ENCODE measurements around the gene ADPRM.

ADPRM gene

DNA sequence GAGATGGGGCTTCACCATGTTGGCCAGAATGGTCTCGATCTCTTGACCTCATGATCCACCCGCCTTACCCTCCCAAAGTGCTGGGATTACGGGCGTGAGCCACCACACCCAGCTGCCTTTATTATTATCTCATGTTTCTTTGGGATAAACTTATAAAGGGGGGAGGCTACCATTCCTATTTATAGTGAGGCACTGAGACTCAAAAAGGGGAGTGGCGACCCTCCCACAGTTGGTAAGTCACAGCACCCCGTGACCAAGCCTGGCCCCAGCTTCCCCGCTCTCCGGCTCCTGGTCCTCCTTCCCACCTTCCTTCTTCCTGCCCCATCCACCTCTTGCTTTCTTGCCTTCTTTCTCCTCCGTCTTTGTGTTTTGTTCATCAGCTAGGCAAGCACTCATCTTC lies 45.5 kb upstream of the ADPRM start:
- Histone ChIP-seq H2AFZ (ENCODE audit: insufficient read depth, low read length, poor library complexity) (no peak overlapping the region), H2BK5ac (ENCODE audit: low read depth, low read length, poor library complexity) (no peak overlapping the region), H4K12ac (ENCODE audit: low read depth, low read length) (no peak overlapping the region), H3K4me1 (ENCODE audit: control insufficient read depth in 1 of 2, insufficient read depth in 2 of 2, low read length in 2 of 2) (no peaks in the 10 kb centered on the region), H3K79me1 (ENCODE audit: low read length) (no peaks in the 10 kb centered on the region), H3K9me3 (ENCODE audit: insufficient read depth, low read depth, low read length) (no peaks in the 10 kb centered on the region), H2BK12ac (ENCODE audit: low read length) (no peak overlapping the region), H3K4me2 (ENCODE audit: low read length) (no peak overlapping the region), H2BK120ac (ENCODE audit: insufficient read depth, low read length, poor library complexity) (no peak overlapping the region), H4K8ac (ENCODE audit: low read depth, low read length) (no peak overlapping the region), H2AK5ac (ENCODE audit: low read length) (no peak overlapping the region), H3K27me3 (ENCODE audit: insufficient read depth, low read length) (no peaks in the 10 kb centered on the region), H3K14ac (ENCODE audit: low read length) (no peak overlapping the region), H3K27ac (ENCODE audit: low read depth, low read length) (no peak overlapping the region), H3K4ac (ENCODE audit: low read depth, low read length) (no peak overlapping the region), H3K18ac (ENCODE audit: low read length) (no peak overlapping the region), H3K4me3 (ENCODE audit: low read depth, low read length) (no peak overlapping the region), H3K79me2 (ENCODE audit: control insufficient read depth, insufficient read depth, low read length, poor library complexity) (no peaks in the 10 kb centered on the region), H3K23ac (ENCODE audit: low read length) (no peak overlapping the region), H4K91ac (ENCODE audit: low read depth, low read length) (no peak overlapping the region), H3K9ac (ENCODE audit: low read length) (no peak overlapping the region), H3K36me3 (ENCODE audit: control insufficient read depth in 1 of 2, insufficient read depth in 2 of 2, low read length in 2 of 2) (peaks cover 0 to 2% of the 10 kb centered on the region in 2 experiments)
- DNase-seq, result no peak
- no CpG with 5 or more reads among the region's 9 CpGs for WGBS (ENCODE audit: extremely low coverage, insufficient coverage, insufficient read length)

DNA sequence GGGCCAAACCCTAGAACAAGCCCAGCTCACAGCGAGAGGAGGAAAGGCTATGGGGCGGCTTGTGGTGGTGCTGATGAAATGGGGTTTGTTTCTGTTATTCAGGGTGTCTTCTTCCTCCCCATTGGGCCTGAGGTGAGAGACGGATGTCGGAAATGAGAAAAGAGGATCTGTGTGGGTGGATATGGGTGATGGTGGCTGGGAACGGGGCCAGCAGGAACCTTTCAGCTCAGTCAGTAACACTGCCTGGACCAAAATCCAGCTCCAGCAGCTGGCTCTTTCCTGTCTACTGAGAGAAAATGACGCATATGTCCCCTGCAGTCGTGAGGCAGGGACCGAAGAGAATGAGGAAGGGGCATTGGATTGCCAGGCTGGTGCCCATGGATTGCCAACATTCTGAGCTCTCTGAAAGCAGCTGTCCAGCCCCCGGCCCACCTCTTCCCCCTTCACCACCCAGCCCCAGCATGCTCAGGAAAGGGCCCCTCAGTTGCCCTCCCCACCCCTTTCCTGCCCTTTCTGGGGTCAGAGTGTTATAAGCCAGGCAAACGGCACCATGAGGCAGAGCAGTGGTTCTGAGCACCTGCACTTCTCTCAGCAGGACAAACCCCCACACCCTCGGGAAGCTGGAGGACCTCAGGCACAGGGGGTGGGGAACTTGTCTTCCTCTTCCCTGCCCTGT lies 44.3 kb upstream of the ADPRM start:
- Histone ChIP-seq H3K79me2 (ENCODE audit: control insufficient read depth, insufficient read depth, low read length, poor library complexity) (no peaks in the 10 kb centered on the region), H2AFZ (ENCODE audit: insufficient read depth, low read length, poor library complexity) (no peak overlapping the region), H3K79me1 (ENCODE audit: low read length) (no peaks in the 10 kb centered on the region), H3K36me3 (ENCODE audit: control insufficient read depth in 1 of 2, insufficient read depth in 2 of 2, low read length in 2 of 2) (peaks cover 0 to 2% of the 10 kb centered on the region in 2 experiments), H3K18ac (ENCODE audit: low read length) (no peak overlapping the region), H3K23ac (ENCODE audit: low read length) (no peak overlapping the region), H4K8ac (ENCODE audit: low read depth, low read length) (no peak overlapping the region), H3K4ac (ENCODE audit: low read depth, low read length) (no peak overlapping the region), H3K4me3 (ENCODE audit: low read depth, low read length) (no peak overlapping the region), H3K14ac (ENCODE audit: low read length) (no peak overlapping the region), H4K91ac (ENCODE audit: low read depth, low read length) (no peak overlapping the region), H3K4me2 (ENCODE audit: low read length) (no peak overlapping the region), H2BK5ac (ENCODE audit: low read depth, low read length, poor library complexity) (no peak overlapping the region), H3K9ac (ENCODE audit: low read length) (no peak overlapping the region), H4K12ac (ENCODE audit: low read depth, low read length) (no peak overlapping the region), H3K27me3 (ENCODE audit: insufficient read depth, low read length) (no peaks in the 10 kb centered on the region), H3K27ac (ENCODE audit: low read depth, low read length) (no peak overlapping the region), H2AK5ac (ENCODE audit: low read length) (no peak overlapping the region), H3K4me1 (ENCODE audit: control insufficient read depth in 1 of 2, insufficient read depth in 2 of 2, low read length in 2 of 2) (no peaks in the 10 kb centered on the region), H3K9me3 (ENCODE audit: insufficient read depth, low read depth, low read length) (no peaks in the 10 kb centered on the region), H2BK12ac (ENCODE audit: low read length) (no peak overlapping the region), H2BK120ac (ENCODE audit: insufficient read depth, low read length, poor library complexity) (no peak overlapping the region)
- DNase-seq, result no peak
- no CpG with 5 or more reads among the region's 11 CpGs for WGBS (ENCODE audit: extremely low coverage, insufficient coverage, insufficient read length)

DNA sequence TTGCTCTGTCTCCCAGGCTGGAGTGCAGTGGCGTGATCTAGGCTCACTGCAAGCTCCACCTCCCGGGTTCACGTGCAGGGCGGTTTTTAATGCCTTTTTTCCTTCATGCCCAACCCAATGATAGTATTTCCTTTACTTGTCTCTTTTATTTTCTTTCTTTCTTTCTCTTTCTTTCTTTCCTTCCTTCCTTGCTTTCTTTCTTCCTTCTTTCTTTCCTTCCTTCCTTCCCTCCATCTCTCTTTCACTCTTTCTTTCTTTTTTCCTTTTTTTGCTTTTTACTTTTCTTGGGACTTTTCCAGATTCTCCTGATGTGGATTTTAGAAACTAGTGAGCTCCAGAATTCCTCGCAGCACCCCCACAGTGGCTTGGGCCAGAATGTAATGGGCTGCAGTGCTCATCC lies 43.4 kb upstream of the ADPRM start:
- H3K4me2 ChIP-seq (ENCODE audit: low read length), result no peak overlapping the region
- H3K9me3 ChIP-seq (ENCODE audit: insufficient read depth, low read depth, low read length), result no peaks in the 10 kb centered on the region
- DNase-seq, result no peak
- H3K79me2 ChIP-seq (ENCODE audit: control insufficient read depth, insufficient read depth, low read length, poor library complexity), result no peaks in the 10 kb centered on the region
- no peak overlapping the region for H2BK5ac ChIP-seq (ENCODE audit: low read depth, low read length, poor library complexity)
- H3K9ac ChIP-seq (ENCODE audit: low read length), result no peak overlapping the region
- H4K91ac ChIP-seq (ENCODE audit: low read depth, low read length), result no peak overlapping the region
- H3K4me1 ChIP-seq (ENCODE audit: control insufficient read depth in 1 of 2, insufficient read depth in 2 of 2, low read length in 2 of 2), result no peaks in the 10 kb centered on the region
- no peaks in the 10 kb centered on the region for H3K27me3 ChIP-seq (ENCODE audit: insufficient read depth, low read length)
- no peak overlapping the region for H2AFZ ChIP-seq (ENCODE audit: insufficient read depth, low read length, poor library complexity)
- no peaks in the 10 kb centered on the region for H3K79me1 ChIP-seq (ENCODE audit: low read length)
- H3K18ac ChIP-seq (ENCODE audit: low read length), result no peak overlapping the region
- no peak overlapping the region for H2AK5ac ChIP-seq (ENCODE audit: low read length)
- no peak overlapping the region for H4K8ac ChIP-seq (ENCODE audit: low read depth, low read length)
- H3K23ac ChIP-seq (ENCODE audit: low read length), result no peak overlapping the region
- H3K4me3 ChIP-seq (ENCODE audit: low read depth, low read length), result no peak overlapping the region
- no peak overlapping the region for H4K12ac ChIP-seq (ENCODE audit: low read depth, low read length)
- no peak overlapping the region for H3K4ac ChIP-seq (ENCODE audit: low read depth, low read length)
- H3K36me3 ChIP-seq (ENCODE audit: control insufficient read depth in 1 of 2, insufficient read depth in 2 of 2, low read length in 2 of 2), result peaks cover 0 to 2% of the 10 kb centered on the region in 2 experiments
- no CpG with 5 or more reads among the region's 5 CpGs for WGBS (ENCODE audit: extremely low coverage, insufficient coverage, insufficient read length)
- no peak overlapping the region for H2BK120ac ChIP-seq (ENCODE audit: insufficient read depth, low read length, poor library complexity)
- H3K27ac ChIP-seq (ENCODE audit: low read depth, low read length), result no peak overlapping the region
- no peak overlapping the region for H3K14ac ChIP-seq (ENCODE audit: low read length)
- no peak overlapping the region for H2BK12ac ChIP-seq (ENCODE audit: low read length)

DNA sequence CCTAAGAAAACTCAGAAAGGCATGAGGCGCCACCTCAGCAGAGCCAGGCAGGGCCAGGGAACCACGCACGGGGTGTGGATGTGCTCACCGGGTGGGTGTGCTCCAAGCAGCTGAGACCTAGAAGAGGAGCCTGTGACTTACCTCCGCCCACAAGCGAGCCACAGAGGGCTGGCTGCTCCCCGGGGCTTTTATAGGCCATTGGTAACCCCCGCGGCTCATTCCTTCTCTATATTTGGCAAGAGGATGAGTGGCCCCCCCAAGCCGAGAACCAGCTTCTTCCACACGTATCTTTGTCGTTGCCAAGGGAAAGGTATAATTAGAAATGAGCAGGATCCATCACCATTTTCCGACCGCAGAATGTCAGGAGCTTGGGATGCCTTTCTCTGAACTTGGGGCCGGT lies 40.2 kb upstream of the ADPRM start, which contains the start of gene MYH3:
MYH3 (minus strand) TSS at position 162 of the 400 bp plus-strand sequence. CDS start 2,245 bp downstream, outside the sequence.
- H3K4ac ChIP-seq (ENCODE audit: low read depth, low read length), result no peak within 1 kb of the TSS

More for the DNA sequence above, 40.2 kb upstream of the ADPRM start, which contains the start of gene MYH3:
- no peak within 1 kb of the TSS for H4K12ac ChIP-seq (ENCODE audit: low read depth, low read length)
- no peak within 1 kb of the TSS for H3K18ac ChIP-seq (ENCODE audit: low read length)
- no peak within 1 kb of the TSS for H4K8ac ChIP-seq (ENCODE audit: low read depth, low read length)
- H2BK120ac ChIP-seq (ENCODE audit: insufficient read depth, low read length, poor library complexity), result no peak within 1 kb of the TSS
- no peak within 1 kb of the TSS for H4K91ac ChIP-seq (ENCODE audit: low read depth, low read length)
- no peak within 1 kb of the TSS for H3K4me3 ChIP-seq (ENCODE audit: low read depth, low read length)
- H3K9me3 ChIP-seq (ENCODE audit: insufficient read depth, low read depth, low read length), result no peaks in the 10 kb centered on the region
- no peak within 1 kb of the TSS for H2AK5ac ChIP-seq (ENCODE audit: low read length)
- no peaks in the 10 kb centered on the region for H3K79me2 ChIP-seq (ENCODE audit: control insufficient read depth, insufficient read depth, low read length, poor library complexity)
- H3K4me2 ChIP-seq (ENCODE audit: low read length), result no peak within 1 kb of the TSS
- no peak within 1 kb of the TSS for H2BK5ac ChIP-seq (ENCODE audit: low read depth, low read length, poor library complexity)
- H2BK12ac ChIP-seq (ENCODE audit: low read length), result no peak within 1 kb of the TSS
- H3K27ac ChIP-seq (ENCODE audit: low read depth, low read length), result no peak within 1 kb of the TSS
- no peak within 1 kb of the TSS for H3K23ac ChIP-seq (ENCODE audit: low read length)
- H3K4me1 ChIP-seq (ENCODE audit: control insufficient read depth in 1 of 2, insufficient read depth in 2 of 2, low read length in 2 of 2), result no peaks in the 10 kb centered on the region
- H3K14ac ChIP-seq (ENCODE audit: low read length), result no peak within 1 kb of the TSS
- H3K27me3 ChIP-seq (ENCODE audit: insufficient read depth, low read length), result no peaks in the 10 kb centered on the region
- no peak within 1 kb of the TSS for H2AFZ ChIP-seq (ENCODE audit: insufficient read depth, low read length, poor library complexity)
- H3K9ac ChIP-seq (ENCODE audit: low read length), result no peak within 1 kb of the TSS
- DNase-seq, result no peak
- WGBS (ENCODE audit: extremely low coverage, insufficient coverage, insufficient read length), result no CpG with 5 or more reads among the region's 15 CpGs
- no peaks in the 10 kb centered on the region for H3K79me1 ChIP-seq (ENCODE audit: low read length)
- H3K36me3 ChIP-seq (ENCODE audit: control insufficient read depth in 1 of 2, insufficient read depth in 2 of 2, low read length in 2 of 2), result no peaks in the 10 kb centered on the region

All from trophoblast cell (in vitro differentiated cells and primary cell).